T-helper 1 cell treated with Interleukin-12 subunit alpha and Interleukin-12 subunit beta and Interleukin-4 antibody, amounts not matched to agents 30 ng/mL and 1 ng/mL, for 36 hours (primary cell): ENCODE data around the gene IFNLR1. TPM values are rescaled to one million over a fixed set of nuclear protein-coding genes. Genes with fewer than 3 reads are reported as not detected.

Experiments used
- intact Hi-C: fragments of 100-400 bp; cut with micrococcal nuclease; formaldehyde crosslinking; loops from one replicate; pipeline ENCODE4 v1.15.1; 2024
- total RNA-seq: library from RNA; stranded (reverse); gene quantifications from 2 replicates; pipeline ENCODE4 v1.2.3, GENCODE V29; 2022

Gene IFNLR1
- total RNA-seq, 1 donor from 2014 or later: 1.6 TPM

DNA sequence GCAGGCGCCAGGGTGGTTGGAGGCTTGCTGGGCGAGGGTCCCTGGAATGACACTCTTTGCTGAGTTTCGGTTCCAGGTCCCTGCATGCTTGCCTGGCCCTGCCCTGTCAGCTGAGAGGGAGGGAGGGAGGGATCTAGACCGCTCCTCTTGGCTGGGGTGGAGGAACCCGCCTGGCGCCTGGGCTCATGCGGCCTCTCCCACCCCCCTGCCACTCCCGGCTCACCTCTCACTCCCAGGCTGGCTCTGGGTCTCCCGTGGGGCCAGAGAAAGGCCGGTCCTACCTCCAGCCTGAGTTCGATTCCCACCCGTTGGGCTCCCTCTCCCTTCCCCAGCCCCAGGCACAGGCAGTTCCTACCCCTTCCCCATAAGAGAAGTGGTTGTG lies 19.0 kb upstream of the IFNLR1 start:
- intact Hi-C loops: no loop called here

DNA sequence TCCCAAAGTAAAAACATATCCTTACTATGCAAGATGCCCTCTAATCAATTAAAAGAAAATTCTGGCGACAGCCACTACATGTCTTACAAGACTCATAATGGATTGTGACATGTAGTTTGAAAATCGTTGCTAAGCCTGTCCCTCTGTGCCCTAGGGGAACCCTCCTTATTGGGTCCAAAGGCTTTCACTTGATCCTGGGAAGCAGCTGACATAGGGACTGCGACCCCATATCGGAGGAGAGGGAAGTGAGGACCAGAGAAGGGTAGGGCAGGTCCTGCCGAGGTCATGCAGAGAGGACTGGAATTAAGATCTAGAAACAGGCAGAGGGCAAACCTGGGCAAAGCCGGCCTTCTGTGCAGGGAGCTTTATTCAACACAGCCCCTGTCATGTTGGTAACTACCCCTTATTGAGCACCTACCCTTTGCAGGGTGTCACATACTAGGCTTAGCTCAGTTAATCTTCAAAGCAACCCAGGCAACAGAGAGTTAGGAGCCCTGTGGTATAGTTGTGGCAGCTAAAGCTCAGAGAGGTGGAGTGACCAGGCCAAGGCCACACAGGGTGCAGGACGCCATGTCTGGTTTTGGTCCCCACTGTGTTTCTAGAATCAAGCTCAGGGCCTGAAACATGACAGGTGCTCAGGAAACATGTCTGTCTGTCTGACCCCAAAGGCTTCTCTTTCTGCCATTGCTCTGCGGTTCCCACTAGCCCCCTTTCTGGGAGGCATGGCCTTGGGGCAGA lies 18.4 kb upstream of the IFNLR1 start:
- intact Hi-C loops: no loop called here

DNA sequence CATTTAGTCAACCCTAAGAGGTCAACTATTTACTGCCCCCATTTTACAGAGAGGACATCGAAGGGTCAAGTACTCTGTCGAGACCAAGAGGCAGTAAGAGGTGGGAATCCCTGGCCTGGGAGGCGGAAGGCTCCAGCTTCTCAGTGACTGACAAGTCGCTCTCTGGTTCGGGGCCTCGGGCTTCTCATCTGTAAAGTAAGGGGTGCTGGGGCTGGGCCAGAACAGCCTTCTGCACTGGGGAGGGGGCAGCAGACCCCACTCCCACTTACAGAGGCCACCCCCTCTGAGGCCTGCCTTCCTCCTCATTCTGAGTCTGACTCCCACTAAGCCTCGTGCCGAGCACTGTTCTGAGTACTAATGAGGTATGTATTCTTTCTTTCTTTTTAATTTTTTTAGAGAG lies 17.0 kb upstream of the IFNLR1 start:
- intact Hi-C loops: no loop called here

DNA sequence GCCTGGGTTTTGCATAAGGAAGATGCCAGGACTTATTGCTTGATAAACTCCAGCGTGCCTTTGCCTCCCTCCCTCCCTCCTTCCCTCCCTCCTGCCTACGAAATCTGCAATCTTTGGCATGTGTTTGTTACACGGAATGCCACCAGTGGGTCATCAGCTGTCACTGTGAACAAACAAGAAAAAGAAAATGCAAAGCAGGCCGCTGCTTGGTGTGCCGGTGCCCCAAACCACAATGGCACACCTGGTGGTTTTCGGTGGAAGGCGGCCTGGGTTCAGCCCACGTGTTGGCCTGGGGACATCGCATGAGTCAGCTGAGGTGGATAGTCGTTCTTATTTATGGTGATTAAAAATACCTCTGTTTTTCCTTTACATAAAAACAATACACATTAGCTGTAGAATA lies 16.3 kb upstream of the IFNLR1 start:
- intact Hi-C loops: no loop called here

DNA sequence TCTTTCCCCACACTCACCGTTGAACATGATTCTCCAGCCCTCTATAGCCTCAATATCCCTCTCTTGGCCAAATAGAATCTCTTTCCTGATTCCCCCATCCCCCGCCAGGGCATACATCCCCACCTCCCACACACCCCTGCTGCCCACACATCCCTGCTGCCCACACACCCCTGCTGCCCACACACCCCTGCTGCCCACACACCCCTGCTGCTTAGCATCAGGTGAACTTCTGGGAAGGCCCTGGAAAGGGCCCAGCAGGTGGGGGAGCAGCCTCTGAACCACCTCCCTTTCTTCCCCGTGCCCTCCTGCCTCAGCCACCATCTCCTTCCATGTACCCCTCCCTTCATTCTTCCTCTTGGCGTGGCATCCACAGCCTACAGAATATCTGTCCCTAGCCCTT lies 15.9 kb upstream of the IFNLR1 start:
- intact Hi-C loops: loop anchor here (1.0 kb wide), 1 partner anchor 120 kb away; no protein-coding TSS in a partner anchor

DNA sequence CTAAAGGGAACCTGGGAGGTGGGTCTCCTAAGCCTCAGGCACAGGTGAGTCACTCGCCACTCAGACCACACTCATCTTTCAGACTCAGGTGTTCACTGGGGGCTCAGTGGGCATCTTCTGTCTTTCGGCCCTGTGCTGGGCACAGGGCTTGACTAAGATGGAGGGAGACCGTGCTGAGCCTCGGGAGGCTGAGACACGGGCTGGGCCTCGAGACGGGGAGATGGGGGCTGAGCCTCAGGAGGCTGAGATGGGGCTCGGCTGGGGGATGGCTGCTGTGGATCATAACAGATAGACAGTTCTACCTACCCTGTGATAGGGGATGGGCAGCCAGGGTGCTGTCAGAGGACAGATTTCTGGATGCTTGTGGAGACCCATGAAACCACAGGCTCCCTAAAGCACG lies 15.5 kb upstream of the IFNLR1 start:
- intact Hi-C loops: loop anchor here (1.0 kb wide), 1 partner anchor 121 kb away; no protein-coding TSS in a partner anchor

DNA sequence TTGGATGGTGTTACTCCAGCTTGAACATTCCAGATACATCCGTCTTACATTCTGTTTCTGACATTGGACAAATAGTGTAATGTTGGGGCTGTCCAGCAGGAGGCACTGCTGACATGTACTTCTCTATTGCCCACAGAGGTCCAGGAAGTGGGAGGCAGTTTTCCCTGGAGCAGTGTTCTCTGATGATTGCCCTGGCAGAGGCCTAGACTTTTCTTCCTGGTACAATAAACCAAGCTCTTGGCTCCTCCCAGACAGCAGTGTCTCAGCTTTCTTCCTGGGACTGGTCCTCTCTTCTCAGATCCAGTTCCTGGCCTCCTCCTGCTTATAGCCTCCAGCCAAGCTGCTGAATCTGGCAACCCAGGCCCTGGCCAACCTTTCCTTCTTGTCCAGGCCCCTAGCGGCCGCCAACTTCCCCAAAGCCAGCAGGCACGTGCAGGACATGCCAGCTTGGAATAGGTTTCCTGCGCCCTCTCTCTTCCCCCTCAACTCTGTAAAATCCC lies 14.9 kb upstream of the IFNLR1 start:
- intact Hi-C loops: loop anchor here (1.0 kb wide), 1 partner anchor 121 kb away; no protein-coding TSS in a partner anchor

DNA sequence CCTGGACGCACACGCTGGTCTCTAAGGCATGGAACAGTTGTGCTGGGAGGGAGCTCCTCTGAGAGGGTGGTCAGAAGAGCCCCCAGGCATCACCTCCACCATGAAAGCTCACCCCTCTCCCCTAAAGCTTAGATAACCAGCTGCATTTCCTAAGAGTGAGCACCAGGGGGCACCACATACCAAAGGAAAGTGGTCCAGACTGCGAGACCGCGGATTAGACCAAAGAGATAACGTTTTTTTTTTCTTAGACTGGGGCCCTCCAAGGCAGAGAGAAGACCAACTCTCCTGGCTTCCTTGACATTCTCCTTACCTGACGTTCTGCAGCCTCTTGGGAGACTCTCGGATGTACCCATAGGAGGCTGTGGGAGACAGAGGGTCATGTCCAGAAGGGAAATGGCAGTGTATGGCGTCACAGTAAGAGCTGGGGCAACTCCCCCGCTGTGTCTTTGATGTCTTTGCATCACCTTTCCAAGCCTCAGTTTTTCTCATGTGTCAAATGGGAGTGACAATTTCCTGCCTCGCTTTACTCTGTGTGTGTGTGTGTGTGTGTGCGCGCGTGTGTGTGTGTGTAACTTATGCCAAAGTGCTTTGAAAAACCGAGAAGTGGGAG lies 12.3 kb upstream of the IFNLR1 start:
- intact Hi-C loops: loop anchor here (1.0 to 10.0 kb wide), 9 partner anchors 49 to 443 kb away; partner anchors contain the start of genes RCAN3 and SRRM1

DNA sequence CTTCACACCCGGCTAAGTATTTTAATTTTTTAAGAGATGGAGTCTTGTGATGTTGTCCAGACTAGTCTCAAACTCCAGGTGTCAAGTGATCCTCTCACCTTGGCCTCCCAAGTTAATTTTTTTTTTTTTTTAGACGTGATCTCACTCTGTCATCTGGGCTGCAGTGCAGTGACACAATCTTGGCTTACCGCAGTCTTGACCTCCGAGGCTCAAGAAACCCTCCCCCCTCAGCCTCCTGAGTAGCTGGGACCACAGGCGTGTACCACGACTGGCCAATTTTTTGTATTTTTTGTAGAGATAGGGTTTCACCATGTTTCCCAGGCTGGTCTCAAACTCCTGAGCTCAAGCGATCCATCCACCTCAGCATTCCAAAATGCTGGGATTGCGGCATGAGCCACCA lies 11.7 kb upstream of the IFNLR1 start:
- intact Hi-C loops: loop anchor here (1.0 to 10.0 kb wide), 9 partner anchors 48 to 444 kb away; partner anchors contain the start of genes RCAN3 and SRRM1

DNA sequence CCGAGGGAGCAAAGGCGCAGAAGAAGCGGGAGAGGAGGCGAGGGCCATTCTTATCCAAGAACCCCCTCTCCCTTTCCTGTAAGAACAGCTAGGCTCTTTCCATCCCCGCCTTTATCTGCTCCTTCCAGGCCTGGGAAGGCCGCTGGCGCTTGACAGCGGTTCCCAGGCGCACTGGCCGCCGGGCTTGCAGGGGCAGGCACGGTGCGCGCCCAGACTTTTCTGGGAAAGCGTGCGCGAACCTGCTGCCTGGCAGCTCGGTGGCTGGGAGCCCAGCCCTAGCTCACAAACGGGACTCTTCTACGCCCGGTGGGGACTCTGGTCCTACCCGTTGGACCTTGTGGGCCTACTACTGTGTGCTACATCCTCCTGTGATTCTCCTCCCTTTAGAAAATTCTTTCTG lies 8.8 kb upstream of the IFNLR1 start:
- intact Hi-C loops: loop anchor here (10.0 kb wide), 1 partner anchor 309 kb away; the partner anchor contains the start of gene RCAN3

DNA sequence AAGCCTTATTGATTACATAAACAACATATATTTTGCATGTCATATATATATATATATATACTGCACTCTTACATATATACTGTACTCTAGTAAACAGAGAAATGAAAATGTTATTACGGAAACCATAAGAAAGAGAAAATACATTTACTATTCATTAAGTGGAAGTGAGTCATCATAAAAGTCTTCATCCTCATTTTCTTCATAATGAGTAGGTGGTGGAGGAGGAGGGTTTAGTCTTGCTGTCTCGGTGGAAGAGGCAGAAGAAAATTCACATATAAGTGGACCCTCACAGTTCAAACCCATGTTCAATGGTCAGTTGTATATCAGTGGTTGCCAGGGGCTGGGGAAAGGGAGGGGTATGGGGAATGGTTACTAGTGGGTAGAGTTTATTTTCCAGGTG lies 8.0 kb upstream of the IFNLR1 start:
- intact Hi-C loops: loop anchor here (10.0 kb wide), 1 partner anchor 310 kb away; the partner anchor contains the start of gene RCAN3

DNA sequence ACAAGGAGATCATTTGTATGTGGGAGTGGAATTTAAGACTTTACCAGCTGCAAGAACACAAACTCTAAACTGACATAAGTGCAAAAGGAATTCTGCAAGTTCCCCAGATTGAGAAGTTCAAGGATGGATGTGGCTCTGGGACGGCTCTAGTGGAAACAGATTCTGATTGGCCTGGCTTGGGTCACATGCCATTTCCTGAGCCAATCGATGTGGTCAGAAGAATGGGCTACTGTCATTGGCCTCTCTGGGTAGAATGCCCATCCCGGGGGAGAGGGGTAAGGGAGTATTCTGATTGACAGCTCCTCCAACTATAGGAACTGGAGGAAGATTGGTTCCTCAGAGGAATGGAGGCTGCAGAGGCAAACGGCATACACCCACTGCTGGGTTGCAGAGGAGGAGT lies 6.0 kb upstream of the IFNLR1 start:
- intact Hi-C loops: loop anchor here (10.0 kb wide), 1 partner anchor 312 kb away; the partner anchor contains the start of gene RCAN3

DNA sequence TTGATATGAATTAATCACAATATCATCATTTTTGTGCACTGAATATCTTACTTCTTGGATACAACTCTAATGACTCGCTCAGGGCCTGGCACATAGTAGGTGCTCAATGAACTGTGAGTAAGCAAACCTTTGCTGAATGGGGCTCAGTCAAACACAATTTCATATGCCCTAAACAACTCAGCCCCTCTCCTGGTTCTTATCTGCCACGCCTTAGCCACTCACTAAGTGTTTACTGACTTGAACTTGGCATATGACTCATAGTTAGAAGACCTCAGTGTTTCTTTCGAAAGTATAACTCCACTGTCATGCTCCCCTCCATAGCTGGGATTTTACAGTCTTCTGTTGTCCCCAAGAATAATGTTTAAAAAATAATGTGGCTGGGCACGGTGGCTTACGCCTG lies 4.8 kb upstream of the IFNLR1 start:
- intact Hi-C loops: loop anchor here (10.0 kb wide), 1 partner anchor 313 kb away; the partner anchor contains the start of gene RCAN3

DNA sequence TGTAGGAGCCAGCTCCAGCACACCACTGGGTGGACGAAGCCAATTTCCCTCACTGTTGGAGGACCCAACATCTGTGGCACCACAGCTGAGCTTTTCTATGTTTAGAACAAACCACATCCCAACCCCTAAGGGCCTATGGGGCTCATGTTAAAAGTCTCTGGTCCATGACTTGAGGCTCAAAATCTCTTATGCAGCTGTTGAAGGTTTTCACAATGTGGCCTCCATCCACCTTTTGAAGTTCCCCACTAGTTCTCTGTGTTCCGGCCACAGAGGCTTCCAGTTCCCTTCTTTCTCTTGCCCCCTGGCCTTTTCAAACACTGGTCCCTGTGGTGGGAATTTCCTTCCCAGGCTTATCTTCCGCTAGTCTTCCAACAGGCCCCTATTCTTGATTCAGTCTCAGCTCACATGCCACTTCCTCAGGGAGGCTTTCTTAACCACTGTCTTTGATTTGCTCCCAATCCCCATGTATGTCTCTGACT lies 3.9 kb upstream of the IFNLR1 start:
- intact Hi-C loops: loop anchor here (10.0 kb wide), 1 partner anchor 314 kb away; the partner anchor contains the start of gene RCAN3

DNA sequence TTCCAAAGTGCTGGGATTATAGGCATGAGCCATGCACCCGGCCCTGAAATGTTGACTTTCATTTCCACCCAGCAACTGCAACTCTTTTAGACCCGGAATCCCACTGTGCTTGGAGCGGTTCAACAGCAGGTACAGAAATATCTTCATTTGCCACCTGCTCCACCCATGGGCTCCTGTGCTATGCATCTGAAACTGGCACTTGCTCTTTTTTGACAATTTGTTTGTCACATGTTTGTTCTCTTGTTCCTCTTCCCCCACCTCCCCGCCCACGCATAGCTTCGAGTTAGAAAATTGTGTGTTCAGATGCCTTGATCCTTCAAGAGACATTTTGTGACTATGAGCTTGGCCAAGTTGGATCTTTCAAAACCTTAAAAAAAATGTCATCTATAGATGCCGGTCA lies 2.4 kb upstream of the IFNLR1 start:
- intact Hi-C loops: no loop called here

DNA sequence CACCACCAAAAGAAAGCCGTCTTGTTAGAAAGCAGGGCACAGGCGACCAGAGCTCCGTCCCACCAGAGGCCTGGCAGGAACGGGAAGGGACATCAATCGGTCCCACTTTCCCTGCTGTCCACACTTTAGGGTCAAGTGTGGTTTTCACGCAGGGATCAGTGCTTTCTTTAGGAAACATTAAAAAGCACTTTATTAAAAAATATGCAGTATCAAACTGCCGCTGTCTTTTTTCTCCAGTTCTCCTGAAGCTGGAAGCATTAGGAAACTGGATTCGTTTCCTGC lies 437 bp downstream of the IFNLR1 start:
- intact Hi-C loops: no loop called here

DNA sequence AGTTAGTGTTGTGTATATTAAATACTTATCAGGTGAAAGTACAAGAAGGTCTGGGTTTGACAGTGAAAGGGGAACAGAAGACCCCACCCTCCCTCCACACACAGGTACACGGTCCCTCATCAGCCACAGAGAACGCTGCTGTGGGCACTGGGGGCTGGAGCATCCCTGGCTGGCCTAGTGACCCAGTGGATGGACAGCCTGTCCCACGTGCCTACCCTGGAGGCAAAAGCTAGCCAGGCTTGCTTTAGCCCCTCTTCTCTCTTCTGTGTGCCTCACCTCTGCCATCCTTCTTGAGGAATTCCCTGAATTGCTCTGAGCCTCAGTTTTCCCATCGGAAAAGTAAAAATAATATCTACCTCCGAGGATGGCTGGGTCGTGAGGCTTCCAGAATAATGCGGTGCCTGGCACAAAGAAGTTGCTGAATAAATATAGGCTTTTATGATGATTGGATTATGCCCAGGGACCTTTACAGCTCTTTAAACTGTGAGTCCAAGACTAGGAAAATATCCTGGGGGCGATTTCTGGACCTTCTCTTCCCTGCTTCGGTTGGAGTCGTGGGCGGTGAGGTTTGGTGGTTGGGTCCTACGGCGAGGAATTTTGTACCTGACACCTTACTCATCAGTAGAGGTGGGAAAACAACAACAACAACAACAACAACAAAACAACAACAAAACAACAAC lies 918 bp downstream of the IFNLR1 start:
- intact Hi-C loops: no loop called here

DNA sequence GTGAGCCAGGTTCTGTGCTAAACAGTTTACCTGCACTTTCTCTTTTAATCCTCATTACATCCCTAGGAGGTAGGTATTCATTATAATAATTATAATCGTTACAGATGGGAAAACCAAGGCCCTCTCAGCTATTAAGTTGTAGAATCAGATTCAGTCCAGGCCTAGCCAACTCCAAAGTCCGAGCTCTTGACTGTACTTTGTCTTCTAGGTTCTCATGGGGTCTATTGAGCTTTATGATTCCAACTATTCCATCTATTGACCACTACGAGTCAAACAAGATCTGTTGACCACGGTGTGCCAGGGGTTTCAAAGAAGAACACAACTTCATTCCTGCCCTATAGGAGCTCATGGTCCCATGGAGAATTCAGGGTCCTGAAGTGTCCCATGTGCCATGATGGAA lies 2.0 kb downstream of the IFNLR1 start:
- intact Hi-C loops: no loop called here

DNA sequence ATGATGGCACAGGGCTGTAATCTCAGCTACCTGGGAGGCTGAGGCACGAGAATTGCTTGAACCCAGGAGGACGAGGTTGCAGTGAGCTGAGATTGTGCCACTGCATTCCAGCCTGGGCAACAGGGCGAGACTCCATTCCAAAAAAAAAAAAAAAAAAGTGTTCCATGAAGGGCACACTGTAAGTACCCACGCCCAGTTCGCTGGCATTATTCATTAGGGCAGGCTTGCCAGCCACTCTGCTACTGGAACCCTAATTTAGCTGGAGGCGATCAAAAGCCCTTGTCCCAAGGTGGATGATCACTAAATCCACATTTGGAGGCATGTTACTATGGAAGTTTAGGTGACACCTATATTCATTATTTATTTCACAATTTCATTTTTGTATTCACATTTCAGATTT lies 5.0 kb downstream of the IFNLR1 start:
- intact Hi-C loops: no loop called here

DNA sequence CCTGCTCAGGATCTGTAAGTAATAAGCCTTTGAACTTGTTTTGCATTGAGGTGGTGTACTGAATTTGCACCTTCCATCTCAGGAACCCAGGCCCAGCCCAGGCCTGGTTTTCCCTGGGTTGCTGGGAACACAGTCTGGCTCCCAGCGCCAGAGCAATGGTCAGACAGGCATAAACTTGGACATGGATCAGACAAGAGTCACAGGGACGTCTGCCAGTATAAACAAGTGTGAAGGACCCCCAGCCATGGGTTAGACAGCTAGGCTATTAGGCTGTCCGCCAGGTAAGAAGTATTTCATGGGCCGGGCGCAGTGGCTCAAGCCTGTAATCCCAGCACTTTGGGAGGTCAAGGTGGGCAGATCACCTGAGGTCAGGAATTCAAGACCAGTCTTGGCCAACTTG lies 5.5 kb downstream of the IFNLR1 start:
- intact Hi-C loops: no loop called here

DNA sequence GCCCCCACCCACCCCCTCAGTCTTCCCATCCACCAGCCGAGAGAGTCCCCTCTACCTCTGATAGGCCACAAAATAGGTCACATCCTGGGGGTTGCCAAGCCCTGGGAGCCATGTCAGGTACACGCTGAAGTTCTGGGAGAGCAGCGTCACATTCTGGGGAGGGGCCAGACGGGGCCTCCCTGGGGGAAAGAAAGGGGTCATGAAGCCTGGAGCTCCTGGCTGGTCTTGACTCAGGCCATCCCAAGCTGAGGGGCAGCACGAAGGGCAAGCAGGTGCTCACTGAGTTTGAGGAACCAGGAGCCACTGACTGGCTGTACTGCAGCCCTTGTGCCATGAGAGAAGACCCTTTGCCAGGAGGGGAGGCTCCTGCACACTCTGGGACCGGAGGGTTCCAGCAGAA lies 6.4 kb downstream of the IFNLR1 start:
- intact Hi-C loops: no loop called here
